ENCODE data around the gene NRBF2. TPM values are rescaled to one million over a fixed set of nuclear protein-coding genes. Genes with fewer than 3 reads are reported as not detected.
"Not testable (repeated sequence)": the region's sequence is repeated elsewhere in the genome, so short reads cannot be mapped to it uniquely, and the experiment has no call there.

NRBF2 gene
- total RNA-seq, 4 donors from 2014 or later, result 12.2 to 16.6 (median 14.7) TPM

DNA sequence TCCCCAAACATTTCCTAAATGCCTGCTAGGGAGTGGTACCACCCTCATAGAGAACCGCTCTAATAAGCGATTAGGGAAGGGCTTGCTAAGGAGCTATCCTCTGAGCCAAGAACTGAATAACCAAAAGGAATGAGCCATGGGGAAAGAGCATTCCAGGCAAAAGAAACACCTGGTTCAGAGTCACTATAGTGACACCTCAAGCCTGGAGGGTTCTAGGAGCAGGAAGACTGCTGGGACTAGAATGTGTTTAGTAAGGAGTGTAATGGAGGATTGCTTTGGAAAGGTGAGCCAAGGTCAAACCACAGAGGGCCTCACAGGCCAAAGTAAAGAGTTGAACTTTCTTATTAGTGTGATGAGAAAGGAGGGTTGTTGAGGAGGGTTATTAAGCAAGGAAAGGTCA lies 38.7 kb upstream of the NRBF2 start:
- H3K9me3 ChIP-seq, result no peaks in the 10 kb centered on the region
- no peaks in the 10 kb centered on the region for H3K4me1 ChIP-seq
- no peak overlapping the region for H3K27ac ChIP-seq
- H3K4me3 ChIP-seq, result no peak overlapping the region
- no peak for TF ChIP-seq POLR2A (IDR thresholded peaks at IDR 0.05)
- TF ChIP-seq, protein P1, sequence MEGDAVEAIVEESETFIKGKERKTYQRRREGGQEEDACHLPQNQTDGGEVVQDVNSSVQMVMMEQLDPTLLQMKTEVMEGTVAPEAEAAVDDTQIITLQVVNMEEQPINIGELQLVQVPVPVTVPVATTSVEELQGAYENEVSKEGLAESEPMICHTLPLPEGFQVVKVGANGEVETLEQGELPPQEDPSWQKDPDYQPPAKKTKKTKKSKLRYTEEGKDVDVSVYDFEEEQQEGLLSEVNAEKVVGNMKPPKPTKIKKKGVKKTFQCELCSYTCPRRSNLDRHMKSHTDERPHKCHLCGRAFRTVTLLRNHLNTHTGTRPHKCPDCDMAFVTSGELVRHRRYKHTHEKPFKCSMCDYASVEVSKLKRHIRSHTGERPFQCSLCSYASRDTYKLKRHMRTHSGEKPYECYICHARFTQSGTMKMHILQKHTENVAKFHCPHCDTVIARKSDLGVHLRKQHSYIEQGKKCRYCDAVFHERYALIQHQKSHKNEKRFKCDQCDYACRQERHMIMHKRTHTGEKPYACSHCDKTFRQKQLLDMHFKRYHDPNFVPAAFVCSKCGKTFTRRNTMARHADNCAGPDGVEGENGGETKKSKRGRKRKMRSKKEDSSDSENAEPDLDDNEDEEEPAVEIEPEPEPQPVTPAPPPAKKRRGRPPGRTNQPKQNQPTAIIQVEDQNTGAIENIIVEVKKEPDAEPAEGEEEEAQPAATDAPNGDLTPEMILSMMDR (IDR thresholded peaks at IDR 0.05), result no peak
- no peak for DNase-seq
- intact Hi-C loops (cut with DNase I), result no loop called here
- peaks cover 0 to under 1% (median 0%) of the 10 kb centered on the region in 4 donors for H3K27me3 ChIP-seq
- H3K36me3 ChIP-seq, result no peaks in the 10 kb centered on the region
- WGBS, 2 donors, result 83 to 100% methylated on average over 2 of the region's 2 CpGs

DNA sequence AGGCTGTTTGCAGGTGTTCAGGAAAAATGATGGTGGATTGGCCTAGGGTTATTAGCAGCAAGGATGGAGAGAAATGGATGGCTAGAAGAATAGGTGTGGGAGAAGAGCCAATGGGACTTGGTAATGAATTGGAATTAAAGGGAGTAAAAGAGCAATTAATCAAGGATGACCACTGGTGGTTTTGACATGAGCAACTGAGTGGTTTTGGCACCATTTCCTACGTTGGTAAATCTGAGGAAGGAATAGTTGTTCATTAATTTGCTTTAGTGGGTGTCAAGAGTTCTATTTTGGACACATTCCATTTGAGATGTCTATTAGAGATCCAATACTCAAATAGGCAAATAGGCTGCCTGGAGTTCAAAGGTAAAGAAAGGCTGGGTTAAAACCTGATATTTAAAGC lies 38.2 kb upstream of the NRBF2 start:
- Histone ChIP-seq H3K4me1 (peaks cover 0 to 2% (median 0%) of the 10 kb centered on the region in 3 donors), H3K36me3 (no peaks in the 10 kb centered on the region), H3K9me3 (no peaks in the 10 kb centered on the region), H3K4me3 (no peak overlapping the region), H3K27me3 (no peaks in the 10 kb centered on the region), H3K27ac (no peak overlapping the region)
- DNase-seq, result no peak
- TF ChIP-seq POLR2A (IDR thresholded peaks at IDR 0.05), result no peak
- TF ChIP-seq, protein P1 (IDR thresholded peaks at IDR 0.05), result no peak
- intact Hi-C loops (cut with DNase I), result no loop called here
- 32 to 33% methylated on average over 1 of the region's 1 CpG for WGBS, 2 donors

DNA sequence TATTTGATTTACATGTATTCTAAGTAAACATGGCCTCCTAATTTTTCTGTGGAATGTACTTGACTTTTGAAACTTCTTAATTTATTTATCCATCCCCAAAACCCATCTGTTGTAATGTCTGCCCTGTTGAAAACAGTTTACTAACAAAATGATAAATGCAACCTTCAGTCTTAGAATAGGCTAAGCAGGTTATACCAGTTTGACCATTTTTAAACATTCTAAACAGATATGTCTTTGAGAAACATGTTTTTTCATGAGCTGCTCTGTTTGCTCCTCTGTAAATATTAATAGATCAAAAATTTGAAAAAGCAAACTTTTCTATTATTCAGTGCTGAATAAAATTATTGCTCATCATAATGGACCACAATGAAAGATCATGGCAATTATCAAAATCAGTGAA lies 33.4 kb upstream of the NRBF2 start:
- Histone ChIP-seq H3K4me3 (no peak overlapping the region), H3K27ac (no peak overlapping the region), H3K27me3 (no peaks in the 10 kb centered on the region), H3K36me3 (no peaks in the 10 kb centered on the region), H3K4me1 (peaks cover 0 to 9% (median 0%) of the 10 kb centered on the region in 3 donors), H3K9me3 (no peaks in the 10 kb centered on the region)
- no peak for TF ChIP-seq POLR2A (IDR thresholded peaks at IDR 0.05)
- TF ChIP-seq, protein P1 (IDR thresholded peaks at IDR 0.05), result no peak
- DNase-seq, result no peak
- intact Hi-C loops (cut with DNase I), result no loop called here

DNA sequence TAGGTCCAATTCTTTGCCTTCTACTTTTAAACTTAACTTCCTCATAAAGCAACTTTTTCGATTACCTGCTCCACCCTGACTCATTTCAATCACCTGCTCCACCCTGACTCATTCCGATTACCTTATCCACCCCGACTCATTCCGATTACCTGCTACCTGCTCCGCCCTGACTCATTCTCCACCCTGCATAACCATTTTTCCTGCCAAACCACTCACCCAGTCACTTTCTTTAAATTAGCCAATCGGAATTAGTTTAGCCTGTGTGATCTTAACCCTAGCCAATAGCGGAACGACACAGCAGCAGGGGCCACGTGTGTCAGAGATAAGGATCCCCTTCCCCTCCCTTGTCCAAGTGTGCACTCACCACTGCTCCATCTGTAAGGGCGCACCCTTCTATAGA lies 32.0 kb upstream of the NRBF2 start:
- DNase-seq; H3K9me3 ChIP-seq; H3K36me3 ChIP-seq; H3K27ac ChIP-seq; H3K27me3 ChIP-seq; H3K4me1 ChIP-seq; H3K4me3 ChIP-seq; intact Hi-C loops (cut with DNase I): not testable (repeated sequence)
- 70% methylated on average over 10 of the region's 10 CpGs for WGBS, 2 donors

DNA sequence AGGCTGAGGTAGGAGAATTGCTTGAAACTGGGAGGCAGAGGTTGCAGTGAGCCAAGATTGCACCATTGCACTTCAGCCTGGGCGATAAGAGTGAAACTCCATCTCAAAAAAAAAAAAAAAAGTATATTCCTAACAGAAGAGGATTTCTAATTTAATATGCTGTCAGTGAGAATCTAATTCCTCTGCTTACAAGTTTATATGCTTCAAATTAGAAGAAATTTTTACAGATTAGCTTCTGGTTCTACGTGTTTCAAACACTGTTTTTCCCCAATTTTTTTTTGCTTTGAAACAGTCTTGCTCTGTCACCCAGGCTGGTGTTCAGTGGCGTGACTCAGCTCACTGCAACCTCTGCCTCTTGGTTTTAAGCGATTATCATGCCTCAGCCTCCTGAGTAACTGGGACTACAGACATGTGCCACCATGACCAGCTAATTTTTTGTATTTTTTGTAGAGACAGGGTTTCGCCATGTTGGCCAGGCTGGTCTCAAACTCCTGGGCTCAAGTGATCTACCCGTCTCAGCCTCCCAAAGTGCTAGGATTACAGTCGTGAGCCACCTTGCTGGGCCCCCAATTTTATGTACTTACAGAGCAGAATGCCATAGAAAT lies 30.7 kb upstream of the NRBF2 start:
- WGBS, 2 donors, result 67 to 86% methylated on average over 7 of the region's 7 CpGs
- DNase-seq; H3K4me1 ChIP-seq; H3K9me3 ChIP-seq; H3K27ac ChIP-seq; H3K27me3 ChIP-seq; H3K4me3 ChIP-seq; H3K36me3 ChIP-seq; intact Hi-C loops (cut with DNase I): not testable (repeated sequence)

DNA sequence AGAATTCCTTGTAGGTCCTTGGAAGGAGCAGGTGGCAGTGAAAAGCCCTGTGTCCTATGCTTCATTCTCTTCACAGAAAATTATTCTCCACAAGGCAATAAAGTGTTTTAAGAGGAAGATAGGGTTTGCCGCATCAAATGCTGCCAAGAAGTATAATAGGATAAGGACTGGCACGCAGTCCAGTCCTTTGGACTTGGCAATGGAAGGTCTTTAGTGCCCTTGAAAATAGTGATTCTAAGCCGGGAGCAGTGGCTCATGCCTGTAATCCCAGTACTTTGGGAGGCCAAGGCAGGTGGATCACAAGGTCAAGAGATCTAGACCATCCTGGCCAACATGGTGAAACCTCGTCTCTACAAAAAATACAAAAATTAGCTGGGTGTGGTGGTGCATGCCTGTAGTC lies 29.9 kb upstream of the NRBF2 start:
- H3K27me3 ChIP-seq; intact Hi-C loops (cut with DNase I); H3K4me1 ChIP-seq; DNase-seq; H3K27ac ChIP-seq; H3K9me3 ChIP-seq; H3K36me3 ChIP-seq; H3K4me3 ChIP-seq: not testable (repeated sequence)
- 88 to 97% methylated on average over 3 to 4 of the region's 4 CpGs for WGBS, 2 donors

DNA sequence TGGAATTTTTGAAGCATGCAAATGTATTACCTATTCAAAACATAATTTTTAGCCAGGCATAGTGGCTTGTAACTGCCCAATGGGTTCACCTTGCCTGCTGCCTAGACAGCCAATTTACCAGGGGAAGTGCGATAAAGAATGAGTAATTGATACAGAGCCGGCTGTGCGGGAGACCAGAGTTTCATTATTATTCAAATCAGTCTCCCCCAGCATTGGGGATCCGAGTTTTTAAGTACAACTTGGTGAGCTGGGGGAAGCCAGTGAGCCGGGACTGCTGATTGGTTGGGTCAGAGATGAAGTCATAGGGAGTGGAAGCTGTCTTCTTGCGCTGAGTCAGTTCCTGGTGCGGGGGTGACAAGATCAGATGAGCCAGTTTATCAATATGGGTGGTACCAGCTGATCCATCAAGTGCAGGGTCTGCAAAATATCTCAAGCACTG lies 29.1 kb upstream of the NRBF2 start:
- Histone ChIP-seq H3K4me3 (no peak overlapping the region), H3K4me1 (peaks cover 0 to 9% (median 0%) of the 10 kb centered on the region in 3 donors), H3K9me3 (no peaks in the 10 kb centered on the region), H3K27ac (no peak overlapping the region), H3K27me3 (no peaks in the 10 kb centered on the region), H3K36me3 (no peaks in the 10 kb centered on the region)
- 53 to 80% methylated on average over 6 to 7 of the region's 7 CpGs for WGBS, 2 donors
- DNase-seq, result no peak
- TF ChIP-seq POLR2A (IDR thresholded peaks at IDR 0.05), result no peak
- TF ChIP-seq, protein P1 (IDR thresholded peaks at IDR 0.05), result no peak
- intact Hi-C loops (cut with DNase I), result no loop called here
